Endodermal cell (in vitro differentiated cells): ENCODE results near the gene CBX6. TPM values are rescaled to one million over a fixed set of nuclear protein-coding genes. Genes with fewer than 3 reads are reported as not detected.

Source experiments
- DNase-seq: peaks from one replicate; pipeline ENCODE4 v3.0.0-alpha.2; 2017
- H3K27ac ChIP-seq: 2 replicates; pipeline ENCODE4 v1.5.1; 2013; ENCODE audit warnings: mild to moderate bottlenecking, low read depth, low read length, moderate library complexity
- H3K27me3 ChIP-seq: 2 replicates; pipeline ENCODE4 v1.6.1; 2013; ENCODE audit warnings: mild to moderate bottlenecking, low read length, moderate library complexity; ENCODE audit not compliant: insufficient read depth, control insufficient read depth, poor library complexity, severe bottlenecking
- H3K36me3 ChIP-seq: 2 replicates; pipeline ENCODE4 v1.7.0; 2013; ENCODE audit warnings: mild to moderate bottlenecking, low read length, moderate library complexity; ENCODE audit not compliant: control insufficient read depth, insufficient read depth
- H3K4me1 ChIP-seq: one replicate; pipeline ENCODE4 v1.7.0; 2013; ENCODE audit warnings: low read length; ENCODE audit not compliant: control insufficient read depth, insufficient read depth
- H3K4me3 ChIP-seq: 2 replicates; pipeline ENCODE4 v1.5.1; 2013; ENCODE audit warnings: mild to moderate bottlenecking, low read length, moderate library complexity
- H3K9ac ChIP-seq: 2 replicates; pipeline ENCODE4 v1.6.1; 2013; ENCODE audit warnings: mild to moderate bottlenecking, low read length, moderate library complexity; ENCODE audit not compliant: poor library complexity, severe bottlenecking; ENCODE audit errors: extremely low read depth
- H3K9me3 ChIP-seq: 2 replicates; pipeline ENCODE4 v1.6.1; 2013; ENCODE audit warnings: mild to moderate bottlenecking, low read length, moderate library complexity; ENCODE audit not compliant: control insufficient read depth
- H3K27ac Mint-ChIP-seq: 2 replicates; pipeline ENCODE4 v1.8.0; 2020; ENCODE audit warnings: mixed read lengths
- H3K27me3 Mint-ChIP-seq: 2 replicates; pipeline ENCODE4 v1.8.0; 2021; ENCODE audit warnings: mild to moderate bottlenecking, mixed read lengths; ENCODE audit not compliant: insufficient read depth
- H3K36me3 Mint-ChIP-seq: 2 replicates; pipeline ENCODE4 v1.8.0; 2020; ENCODE audit warnings: low read depth, mixed read lengths
- H3K4me1 Mint-ChIP-seq: 2 replicates; pipeline ENCODE4 v1.8.0; 2020; ENCODE audit warnings: mixed read lengths
- H3K4me3 Mint-ChIP-seq: 2 replicates; pipeline ENCODE4 v1.8.0; 2020; ENCODE audit warnings: mild to moderate bottlenecking, moderate library complexity, mixed read lengths
- H3K9me3 Mint-ChIP-seq: 2 replicates; pipeline ENCODE4 v1.8.0; 2020; ENCODE audit warnings: mild to moderate bottlenecking, mixed read lengths
- WGBS, 2 experiments: methylation state at CpG; one replicate each; pipeline versions ENCODE4 v1.1.5 to v1.1.7; 2013; ENCODE audit warnings: missing lambda C conversion rate in 2 of 2, mixed read lengths in 1 of 2; ENCODE audit not compliant: insufficient coverage in 1 of 2, insufficient read length in 1 of 2; 5-methylcytosine and 5-hydroxymethylcytosine counted together
- long read RNA-seq, 4 experiments: library from polyadenylated mRNA in 2 of 4; library from RNA in 1 of 4; library from capped mRNA in 1 of 4; stranded (forward) in 3 of 4; unstranded in 1 of 4; transcript quantifications; one replicate each; pipeline ENCODE4 v2.0.0, GENCODE V29; 2020 to 2021; ENCODE audit warnings: inconsistent platforms in 1 of 4
- polyA plus RNA-seq, 2 experiments: library from polyadenylated mRNA; stranded (reverse); fragments of 50-300 nt; gene quantifications; one replicate each; pipeline ENCODE4 v1.2.3, GENCODE V29; 2013
- total RNA-seq, 2 donors: library from RNA; stranded (reverse); fragmentation: NEBNext Ultra II Directional in 1 of 2; extraction: Animal tissue kit (Norgen Biotek cat#: 25700) in 1 of 2; gene quantifications; 2 replicates in 1 of 2; 3 replicates in 1 of 2; pipeline ENCODE4 v1.2.1, GENCODE V29; 2021
- TF ChIP-seq, protein P1 (sequence below): fragments of 200-600 bp; sonication (generic); conservative IDR thresholded peaks from 2 replicates; pipeline ENCODE4 v1.5.0; 2021; ENCODE audit warnings: antibody characterized with exemption, mild to moderate bottlenecking

The CBX6 gene
- total RNA-seq: 10 to 100 TPM; 12.8 to 28.2 TPM
- polyA plus RNA-seq (2013, experiment 1 of 2): 18.6 TPM
- 18.3 TPM for polyA plus RNA-seq (2013, experiment 2 of 2)
- long read RNA-seq, experiment 1, partial matches to known transcripts: 0 of 5 reads
- long read RNA-seq, experiment 1, other reads (novel, unspliced or antisense): 5 of 5 reads
- long read RNA-seq, experiment 2, full-length matches to known transcripts: 9 of 13 reads
- long read RNA-seq, experiment 2, partial matches to known transcripts: 4 of 13 reads
- long read RNA-seq, experiment 2, other reads (novel, unspliced or antisense): 0 of 13 reads
- long read RNA-seq, experiment 3, partial matches to known transcripts: 0 of 15 reads
- long read RNA-seq, experiment 3, other reads (novel, unspliced or antisense): 15 of 15 reads
- long read RNA-seq, experiment 4, partial matches to known transcripts: 0 of 2 reads
- long read RNA-seq, experiment 4, other reads (novel, unspliced or antisense): 2 of 2 reads

DNA sequence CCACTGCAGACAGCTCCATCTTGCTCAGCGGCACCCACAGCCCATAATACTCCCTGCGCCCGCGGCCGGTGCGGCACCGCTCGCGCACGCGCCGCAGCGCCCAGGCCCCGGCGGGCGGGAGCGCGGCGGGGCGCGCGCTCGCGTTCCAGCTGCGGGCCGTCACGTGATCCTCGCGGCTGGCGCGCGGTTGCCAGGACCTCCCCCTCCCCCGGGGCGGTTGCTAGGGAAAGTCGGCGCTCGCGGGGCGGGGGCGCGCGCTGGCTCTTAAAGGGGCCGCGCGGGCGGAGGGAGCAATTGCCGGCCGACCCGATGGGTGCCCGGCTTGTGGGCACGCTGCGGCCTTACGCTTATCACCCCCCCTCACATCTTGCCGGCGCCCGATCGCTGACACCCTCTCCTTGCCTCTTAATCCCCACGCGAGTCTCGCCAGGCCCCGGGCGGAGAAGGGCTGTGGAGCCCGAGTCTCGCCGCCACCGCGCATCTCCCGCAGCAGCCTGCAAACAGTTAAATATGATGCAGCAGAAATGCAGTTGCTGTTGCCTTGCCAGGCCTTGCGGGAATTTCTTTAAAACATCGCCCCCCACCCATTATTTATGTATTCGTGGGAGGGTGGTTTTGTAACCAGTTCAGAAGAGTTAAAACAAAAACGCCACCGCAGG is at the start of gene CBX6:
CBX6 (minus strand) TSS at position 45 of the 659 bp plus-strand sequence; CDS start at position 19, 26 bp downstream.
- peak; percentile 98 for DNase-seq
- H3K36me3 Mint-ChIP-seq: no peaks in the 10 kb centered on the region
- peak within 1 kb of the TSS; percentile 96 for H3K27ac Mint-ChIP-seq
- Histone ChIP-seq H3K36me3 (peaks cover 22% of the 10 kb centered on the region), H3K27me3 (peaks cover 6% of the 10 kb centered on the region), H3K27ac (peak within 1 kb of the TSS; percentile 92), H3K4me1 (peaks cover 6% of the 10 kb centered on the region), H3K9ac (peak within 1 kb of the TSS; percentile 71), H3K4me3 (peak within 1 kb of the TSS; percentile 85), H3K9me3 (no peaks in the 10 kb centered on the region)
- TF ChIP-seq, protein P1, sequence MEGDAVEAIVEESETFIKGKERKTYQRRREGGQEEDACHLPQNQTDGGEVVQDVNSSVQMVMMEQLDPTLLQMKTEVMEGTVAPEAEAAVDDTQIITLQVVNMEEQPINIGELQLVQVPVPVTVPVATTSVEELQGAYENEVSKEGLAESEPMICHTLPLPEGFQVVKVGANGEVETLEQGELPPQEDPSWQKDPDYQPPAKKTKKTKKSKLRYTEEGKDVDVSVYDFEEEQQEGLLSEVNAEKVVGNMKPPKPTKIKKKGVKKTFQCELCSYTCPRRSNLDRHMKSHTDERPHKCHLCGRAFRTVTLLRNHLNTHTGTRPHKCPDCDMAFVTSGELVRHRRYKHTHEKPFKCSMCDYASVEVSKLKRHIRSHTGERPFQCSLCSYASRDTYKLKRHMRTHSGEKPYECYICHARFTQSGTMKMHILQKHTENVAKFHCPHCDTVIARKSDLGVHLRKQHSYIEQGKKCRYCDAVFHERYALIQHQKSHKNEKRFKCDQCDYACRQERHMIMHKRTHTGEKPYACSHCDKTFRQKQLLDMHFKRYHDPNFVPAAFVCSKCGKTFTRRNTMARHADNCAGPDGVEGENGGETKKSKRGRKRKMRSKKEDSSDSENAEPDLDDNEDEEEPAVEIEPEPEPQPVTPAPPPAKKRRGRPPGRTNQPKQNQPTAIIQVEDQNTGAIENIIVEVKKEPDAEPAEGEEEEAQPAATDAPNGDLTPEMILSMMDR: no peak
- H3K9me3 Mint-ChIP-seq: no peaks in the 10 kb centered on the region
- WGBS, 2 experiments: 0% methylated on average over 24 to 73 of the region's 73 CpGs
- H3K4me1 Mint-ChIP-seq: peaks cover 16% of the 10 kb centered on the region
- H3K27me3 Mint-ChIP-seq: peaks cover 45% of the 10 kb centered on the region
- peak within 1 kb of the TSS; percentile 86 for H3K4me3 Mint-ChIP-seq

DNA sequence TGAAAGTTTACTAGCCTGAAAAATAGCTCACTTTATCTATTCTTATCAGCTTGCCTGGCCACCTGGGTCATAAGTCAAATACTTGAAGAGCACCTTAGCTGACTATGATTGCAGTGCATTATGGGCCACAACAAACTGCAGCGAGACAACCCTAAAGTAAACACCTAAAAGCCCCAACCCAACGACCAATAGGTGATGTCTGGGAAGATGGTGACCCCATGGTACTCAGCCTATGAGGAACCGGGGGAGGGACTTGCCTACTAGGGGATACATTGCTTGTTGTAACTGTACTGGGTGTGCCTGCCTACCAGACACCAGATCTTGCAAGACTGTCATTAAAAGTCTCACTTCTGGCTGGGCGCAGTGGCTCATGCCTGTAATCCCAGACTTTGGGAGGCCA is 49.8 kb upstream of the CBX6 start:
- Histone ChIP-seq H3K4me3 (no peak overlapping the region), H3K9me3 (no peaks in the 10 kb centered on the region), H3K27ac (no peak overlapping the region), H3K4me1 (no peaks in the 10 kb centered on the region), H3K36me3 (no peaks in the 10 kb centered on the region), H3K9ac (no peak overlapping the region), H3K27me3 (no peaks in the 10 kb centered on the region)
- Mint-ChIP-seq H3K9me3 (no peaks in the 10 kb centered on the region), H3K4me3 (no peak overlapping the region), H3K27ac (no peak overlapping the region), H3K36me3 (no peaks in the 10 kb centered on the region), H3K4me1 (no peaks in the 10 kb centered on the region), H3K27me3 (peaks cover 41% of the 10 kb centered on the region)
- 90 to 100% methylated on average over 2 to 4 of the region's 4 CpGs for WGBS, 2 experiments
- TF ChIP-seq, protein P1: no peak
- DNase-seq: no peak

DNA sequence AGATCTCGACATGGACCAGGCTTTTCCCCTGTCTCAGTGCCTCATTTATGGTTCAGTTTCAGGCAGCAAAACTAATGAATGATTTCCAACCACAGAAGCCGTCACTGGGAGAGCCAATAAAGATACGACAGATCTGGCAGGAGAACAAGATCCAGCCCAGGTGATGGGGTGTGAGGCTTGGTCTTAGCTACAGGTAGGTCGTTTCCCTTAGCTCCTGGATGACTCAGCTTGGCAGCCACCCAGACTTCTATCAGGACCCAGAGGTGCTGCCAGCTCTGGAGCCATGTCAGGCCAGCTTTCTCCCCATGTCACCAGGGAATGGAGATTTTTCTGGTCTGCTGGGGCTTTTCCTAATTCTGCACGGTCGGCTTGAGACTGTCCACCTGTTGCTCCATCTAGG is 49.1 kb upstream of the CBX6 start:
- WGBS, 2 experiments: 82 to 83% methylated on average over 6 of the region's 6 CpGs

More for the DNA sequence above, 49.1 kb upstream of the CBX6 start:
- Mint-ChIP-seq H3K36me3 (no peaks in the 10 kb centered on the region), H3K4me1 (no peaks in the 10 kb centered on the region), H3K4me3 (no peak overlapping the region), H3K27ac (no peak overlapping the region), H3K27me3 (peaks cover 45% of the 10 kb centered on the region), H3K9me3 (no peaks in the 10 kb centered on the region)
- no peak overlapping the region for H3K27ac ChIP-seq
- no peaks in the 10 kb centered on the region for H3K4me1 ChIP-seq
- H3K9ac ChIP-seq: no peak overlapping the region
- H3K27me3 ChIP-seq: peaks cover under 1% of the 10 kb centered on the region
- no peaks in the 10 kb centered on the region for H3K9me3 ChIP-seq
- TF ChIP-seq, protein P1: no peak
- H3K36me3 ChIP-seq: no peaks in the 10 kb centered on the region
- H3K4me3 ChIP-seq: no peak overlapping the region
- no peak for DNase-seq
